MM.1S (cell line): ENCODE results near the gene RNF152.

Experiments used
- EZH2 ChIP-seq: fragments of 300-600 bp; sonication (generic); optimal IDR thresholded peaks from 2 replicates; pipeline ENCODE3; 2017; ENCODE audit warnings: low read depth, mild to moderate bottlenecking, antibody characterized with exemption, low read length, mixed read lengths
- EZH2phosphoT487 ChIP-seq: fragments of 300-600 bp; sonication (generic); IDR thresholded peaks from 2 replicates; pipeline ENCODE4 v1.6.1; 2018; ENCODE audit warnings: antibody characterized with exemption, low read length

- TF ChIP-seq EZH2 (no peak), EZH2phosphoT487 (no peak)
Observed at GRCh38 chr18:61829108-61829507, 63.7 kb downstream of the RNF152 start.
